Osteoblast (primary cell): ENCODE data around the gene CDR2L. TPM values are rescaled to one million over a fixed set of nuclear protein-coding genes. Genes with fewer than 3 reads are reported as not detected.

ENCODE experiments used
- DNase-seq: peaks from one replicate; pipeline ENCODE4 v3.0.0; 2011; ENCODE audit warnings: low spot score, mixed read lengths; ENCODE audit not compliant: insufficient read length; ENCODE audit errors: missing footprints
- H2AFZ ChIP-seq: 2 replicates; pipeline ENCODE4 v1.6.0; 2011; ENCODE audit warnings: mild to moderate bottlenecking, low read length
- H3K27ac ChIP-seq: 2 replicates; pipeline ENCODE4 v1.5.1; 2011; ENCODE audit warnings: mild to moderate bottlenecking, low read depth, low read length, moderate library complexity
- H3K27me3 ChIP-seq: 2 replicates; pipeline ENCODE4 v1.6.0; 2012; ENCODE audit warnings: mild to moderate bottlenecking, control low read depth, inconsistent platforms, low read length, moderate library complexity; ENCODE audit not compliant: insufficient read depth
- H3K36me3 ChIP-seq: 2 replicates; pipeline ENCODE4 v1.5.1; 2011; ENCODE audit warnings: mild to moderate bottlenecking, low read length, control low read depth, moderate library complexity; ENCODE audit not compliant: insufficient read depth
- H3K4me1 ChIP-seq: 2 replicates; pipeline ENCODE4 v1.5.1; 2011; ENCODE audit warnings: mild to moderate bottlenecking, low read length, control low read depth, moderate library complexity; ENCODE audit not compliant: insufficient read depth
- H3K4me2 ChIP-seq: 2 replicates; pipeline ENCODE4 v1.6.0; 2011; ENCODE audit warnings: mild to moderate bottlenecking, low read length; ENCODE audit not compliant: insufficient read depth
- H3K4me3 ChIP-seq: fragments of 200-600 bp; sonication (generic); 3 replicates; pipeline ENCODE4 v1.5.1; 2012; ENCODE audit warnings: mild to moderate bottlenecking, low read length, inconsistent platforms; ENCODE audit not compliant: insufficient read depth
- H3K79me2 ChIP-seq: 2 replicates; pipeline ENCODE4 v1.6.0; 2012; ENCODE audit warnings: mild to moderate bottlenecking, low read length, control low read depth, inconsistent platforms; ENCODE audit not compliant: insufficient read depth
- H3K9me3 ChIP-seq: 2 replicates; pipeline ENCODE4 v1.5.1; 2011; ENCODE audit warnings: low read depth, low read length, control low read depth
- H4K20me1 ChIP-seq: 2 replicates; pipeline ENCODE4 v1.6.0; 2012; ENCODE audit warnings: mild to moderate bottlenecking, low read length, control low read depth; ENCODE audit not compliant: insufficient read depth
- CTCF ChIP-seq: IDR thresholded peaks from 2 replicates; pipeline ENCODE4 v1.5.1; 2011; ENCODE audit warnings: mild to moderate bottlenecking, low read depth, low read length, moderate library complexity; ENCODE audit errors: extremely low read depth
- total RNA-seq: library from RNA; depleted of rRNA; stranded (reverse); fragments of >200 nt; gene quantifications from 2 replicates; pipeline ENCODE4 v1.2.3, GENCODE V29; 2012

CDR2L gene
- total RNA-seq, 1 donor = 16.6 TPM

GRCh38 chr17:74943808-74944522 is 43.5 kb upstream of the CDR2L start:
- Histone ChIP-seq H3K4me2 (no peak overlapping the region), H3K36me3 (no peaks in the 10 kb centered on the region), H3K4me3 (no peak overlapping the region), H3K27me3 (peaks cover 23% of the 10 kb centered on the region), H3K79me2 (no peaks in the 10 kb centered on the region), H3K4me1 (no peaks in the 10 kb centered on the region), H3K9me3 (no peaks in the 10 kb centered on the region), H3K27ac (no peak overlapping the region), H2AFZ (no peak overlapping the region), H4K20me1 (no peaks in the 10 kb centered on the region)
- no peak for TF ChIP-seq CTCF
- no peak for DNase-seq

DNA sequence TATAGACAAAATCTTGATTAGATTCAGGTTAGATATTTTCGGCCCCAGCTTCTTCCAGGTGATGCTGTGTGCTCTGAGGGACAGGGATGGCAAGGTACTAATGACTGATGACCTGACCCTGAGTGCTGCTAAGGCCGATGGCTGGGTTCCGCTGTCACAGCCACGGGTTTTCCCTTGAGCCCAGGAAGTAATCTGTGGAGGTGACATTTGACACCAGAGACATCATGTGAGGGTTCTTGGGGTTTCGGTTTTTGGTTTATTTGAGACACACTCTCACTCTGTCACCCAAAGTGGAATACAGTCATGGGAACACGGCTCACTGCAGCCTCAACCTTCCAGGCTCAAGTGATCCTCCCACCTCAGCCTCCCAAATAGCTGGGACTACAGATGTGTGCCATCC is 41.9 kb upstream of the CDR2L start:
- H3K9me3 ChIP-seq = no peaks in the 10 kb centered on the region
- H3K27ac ChIP-seq = no peak overlapping the region
- no peak overlapping the region for H2AFZ ChIP-seq
- H3K4me1 ChIP-seq = no peaks in the 10 kb centered on the region
- no peaks in the 10 kb centered on the region for H3K36me3 ChIP-seq
- H3K27me3 ChIP-seq = peaks cover 23% of the 10 kb centered on the region
- no peaks in the 10 kb centered on the region for H3K79me2 ChIP-seq
- no peak for DNase-seq
- no peak overlapping the region for H3K4me3 ChIP-seq
- H4K20me1 ChIP-seq = no peaks in the 10 kb centered on the region
- no peak for TF ChIP-seq CTCF
- H3K4me2 ChIP-seq = no peak overlapping the region

GRCh38 chr17:74946641-74947040 is 40.8 kb upstream of the CDR2L start:
- no peaks in the 10 kb centered on the region for H3K36me3 ChIP-seq
- H3K9me3 ChIP-seq = no peaks in the 10 kb centered on the region
- no peaks in the 10 kb centered on the region for H3K79me2 ChIP-seq
- no peaks in the 10 kb centered on the region for H4K20me1 ChIP-seq
- H3K27ac ChIP-seq = no peak overlapping the region
- H3K27me3 ChIP-seq = peaks cover 23% of the 10 kb centered on the region
- H3K4me3 ChIP-seq = no peak overlapping the region
- no peaks in the 10 kb centered on the region for H3K4me1 ChIP-seq
- no peak for DNase-seq
- no peak overlapping the region for H3K4me2 ChIP-seq
- no peak for TF ChIP-seq CTCF
- no peak overlapping the region for H2AFZ ChIP-seq

DNA sequence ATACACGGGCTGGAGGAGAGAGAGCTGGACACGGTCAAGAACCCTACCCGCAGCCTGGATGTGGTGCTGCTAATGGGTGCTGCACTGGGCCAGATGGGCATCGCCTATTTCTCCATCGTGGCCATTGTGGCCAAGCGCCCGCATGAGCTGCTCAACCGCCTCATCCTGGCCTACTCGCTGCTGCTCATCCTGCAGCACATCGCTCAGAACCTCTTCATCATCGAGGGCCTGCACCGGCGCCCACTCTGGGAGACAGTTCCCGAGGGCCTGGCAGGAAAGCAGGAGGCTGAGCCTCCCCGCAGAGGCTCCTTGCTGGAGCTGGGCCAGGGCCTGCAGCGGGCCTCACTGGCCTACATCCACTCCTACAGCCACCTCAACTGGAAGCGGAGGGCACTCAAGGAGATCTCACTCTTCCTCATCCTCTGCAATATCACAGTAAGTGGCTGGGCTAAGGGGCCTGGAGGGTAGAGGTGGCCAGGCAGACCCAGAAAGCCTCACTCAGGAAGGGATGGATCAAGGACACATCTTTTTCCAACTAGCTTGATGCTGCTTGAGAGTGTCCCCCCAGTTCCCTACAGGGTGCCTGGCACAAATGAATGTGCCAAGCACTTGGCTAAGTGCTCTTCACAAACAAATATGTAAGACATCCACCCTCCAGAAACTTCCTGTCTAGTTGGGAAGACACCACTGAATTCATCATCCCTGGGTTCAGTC is 40.2 kb upstream of the CDR2L start:
- no peaks in the 10 kb centered on the region for H3K36me3 ChIP-seq
- H3K4me3 ChIP-seq = no peak overlapping the region
- H3K27ac ChIP-seq = no peak overlapping the region
- H4K20me1 ChIP-seq = no peaks in the 10 kb centered on the region
- TF ChIP-seq CTCF = no peak
- H3K27me3 ChIP-seq = peaks cover 24% of the 10 kb centered on the region
- no peak overlapping the region for H3K4me2 ChIP-seq
- H3K9me3 ChIP-seq = no peaks in the 10 kb centered on the region
- no peaks in the 10 kb centered on the region for H3K79me2 ChIP-seq
- DNase-seq = no peak
- H3K4me1 ChIP-seq = no peaks in the 10 kb centered on the region
- no peak overlapping the region for H2AFZ ChIP-seq
